Fibroblast of skin of left quadriceps (primary cell): ENCODE results near the gene HCK.

Experiments used
- DNase-seq, 2 experiments: peaks; one replicate each; pipeline ENCODE4 v3.0.0-alpha.2; 2013; ENCODE audit warnings: low read depth in 2 of 2

The HCK gene

GRCh38 chr20:32052090-32052777 is at the start of gene HCK:
HCK (plus strand) TSS chr20:32052242.
- DNase-seq = no peak

- DNase-seq = no peak
These were observed 48.7 kb upstream of the HCK start for GRCh38 chr20:32003325-32003724.

DNA sequence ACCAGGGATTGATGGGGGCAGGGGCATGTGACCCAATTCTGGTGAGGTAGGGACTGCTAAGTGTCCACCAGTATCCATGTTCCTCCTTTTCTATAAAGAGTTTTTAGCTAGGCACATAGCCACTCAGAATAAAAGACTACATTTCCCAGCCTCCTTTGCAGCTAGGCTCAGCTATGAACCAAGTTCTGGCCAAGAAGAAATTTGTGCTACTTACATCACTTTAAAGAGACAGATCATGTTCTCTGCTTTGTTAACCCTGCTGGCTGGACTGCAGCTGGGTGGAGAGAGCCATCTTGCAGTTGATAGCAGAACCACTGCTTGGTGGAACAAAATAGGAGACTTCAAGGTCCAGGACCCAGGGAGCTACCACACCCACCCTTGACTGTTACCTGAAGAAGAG is 47.1 kb upstream of the HCK start:
- no peak for DNase-seq

DNA sequence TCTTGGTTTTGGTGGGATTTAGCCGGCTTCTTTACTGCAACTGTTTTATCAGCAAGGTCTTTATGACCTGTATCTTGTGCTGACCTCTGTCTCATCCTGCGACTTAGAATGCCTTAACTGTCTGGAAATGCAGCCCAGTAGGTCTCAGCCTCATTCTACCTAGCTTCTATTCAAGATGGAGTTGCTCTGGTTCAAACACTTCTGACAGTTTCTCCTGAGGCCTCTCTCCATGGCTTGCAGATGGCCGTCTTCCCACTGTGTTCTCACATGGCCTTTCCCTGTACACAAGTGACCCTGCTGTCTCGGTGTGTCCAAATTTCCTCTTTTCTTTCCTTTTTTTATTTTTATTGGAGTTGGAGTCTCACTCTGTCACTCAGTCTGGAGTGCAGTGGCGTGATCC is 46.0 kb upstream of the HCK start:
- DNase-seq = no peak

DNA sequence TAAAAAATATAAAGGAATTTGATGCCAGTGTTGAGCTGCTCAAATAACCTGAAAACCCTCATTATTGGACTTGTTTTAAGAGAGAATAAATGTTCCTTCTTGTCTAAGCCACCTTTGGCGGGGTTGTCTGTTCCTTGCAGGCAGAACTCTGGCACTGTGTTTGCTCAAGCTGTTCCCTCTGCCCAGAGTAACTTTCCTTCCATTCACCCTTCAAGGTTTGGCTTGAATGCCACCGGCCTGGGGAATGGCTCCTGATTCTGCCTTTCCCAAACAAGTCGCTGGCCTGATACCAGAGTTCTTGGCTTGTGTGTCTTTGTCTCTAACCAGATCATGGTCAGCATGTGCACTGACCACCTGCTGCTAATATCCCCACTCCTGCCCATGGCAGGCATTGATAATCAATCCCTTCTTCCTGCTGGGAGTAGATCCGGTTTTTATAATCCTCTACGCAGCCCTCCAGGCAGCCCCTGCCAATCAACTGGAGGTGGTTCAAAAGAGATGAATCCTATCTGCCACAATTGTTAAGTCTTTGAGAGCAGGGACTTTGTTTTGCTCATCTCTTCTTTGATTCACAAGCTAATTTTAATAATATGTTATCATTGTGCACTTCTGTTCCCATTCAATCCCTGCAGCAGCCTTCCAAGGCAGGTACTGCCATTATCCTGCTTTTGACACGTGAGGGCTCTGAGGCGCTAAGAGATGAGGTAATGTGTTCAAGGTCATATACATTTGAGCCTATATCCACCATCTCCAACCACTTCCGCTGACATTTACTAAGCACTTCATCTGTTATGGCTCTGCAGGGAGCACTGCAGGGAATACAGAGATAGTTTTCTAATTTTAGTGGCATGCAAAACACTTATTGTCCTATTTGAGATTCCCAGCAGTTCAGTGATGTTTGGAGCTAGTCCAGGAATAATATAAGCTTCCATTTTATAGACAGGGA is 44.9 kb upstream of the HCK start:
- no peak for DNase-seq

GRCh38 chr20:32007787-32008616 is 44.0 kb upstream of the HCK start:
- no peak for DNase-seq

DNA sequence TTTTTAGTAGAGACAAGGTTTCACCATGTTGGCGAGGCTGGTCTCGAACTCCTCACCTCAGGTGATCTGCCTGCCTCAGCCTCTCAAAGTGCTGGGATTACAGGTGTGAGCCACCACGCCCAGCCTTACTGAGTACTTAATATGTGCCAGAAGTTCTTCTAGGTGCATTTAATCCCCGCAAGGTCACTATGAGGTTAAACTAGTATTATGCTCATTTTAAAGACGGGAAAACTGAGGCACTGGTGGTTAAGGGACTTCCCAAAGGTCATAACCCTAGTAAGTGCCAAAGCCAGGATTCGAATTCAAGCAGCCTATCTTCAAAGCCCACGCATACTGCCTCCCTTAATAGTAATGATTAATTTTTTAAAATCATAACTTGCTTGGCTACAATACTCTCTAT is 42.5 kb upstream of the HCK start:
- DNase-seq = no peak

DNA sequence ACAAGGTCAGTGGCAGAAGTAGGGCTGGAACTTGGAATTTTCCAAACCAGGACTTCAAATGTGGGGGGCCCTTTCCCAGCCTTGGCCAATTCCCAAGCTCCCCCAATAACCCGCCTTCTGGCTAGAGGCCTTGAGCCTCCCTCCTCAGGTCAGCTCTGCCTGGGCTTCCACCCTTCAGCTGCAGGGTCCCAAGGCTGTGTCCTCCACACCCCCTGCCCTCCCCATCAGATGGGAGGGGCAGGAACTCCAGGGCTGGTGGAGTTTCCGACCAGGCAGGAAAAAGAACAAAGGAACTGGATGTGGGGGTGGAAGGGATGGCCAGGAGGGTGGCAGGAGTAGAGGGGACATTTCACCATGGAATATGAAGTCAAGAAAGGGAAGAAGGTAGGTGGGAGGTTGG is 41.9 kb upstream of the HCK start, which contains the start of gene CCM2L:
Gene CCM2L, plus strand, starts transcription at position 338 of the 400 bp plus-strand sequence. Its CDS starts 17 bp downstream, at position 355.
- DNase-seq = no peak

DNA sequence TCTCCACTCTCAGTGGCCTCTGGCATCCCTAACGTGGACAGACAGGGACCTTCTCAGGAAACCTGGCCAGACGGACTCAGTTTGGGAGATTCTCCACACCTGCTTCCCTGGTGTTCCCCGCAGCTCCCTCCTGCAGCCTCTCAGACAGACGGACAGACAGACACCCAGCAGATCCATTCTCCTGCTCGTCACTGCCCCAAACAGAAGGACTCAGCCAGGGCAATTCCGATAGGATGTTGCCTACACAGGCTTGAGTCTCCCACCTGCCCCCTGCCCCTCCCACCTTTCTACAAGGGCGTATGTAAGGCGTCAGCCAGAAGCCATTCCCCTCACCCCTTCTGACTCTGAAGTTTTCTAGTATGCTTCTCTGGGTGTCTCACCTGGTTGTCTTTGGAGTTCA is 41.4 kb upstream of the HCK start:
- no peak for DNase-seq

GRCh38 chr20:32012159-32012688 is 39.8 kb upstream of the HCK start:
- DNase-seq = no peak

DNA sequence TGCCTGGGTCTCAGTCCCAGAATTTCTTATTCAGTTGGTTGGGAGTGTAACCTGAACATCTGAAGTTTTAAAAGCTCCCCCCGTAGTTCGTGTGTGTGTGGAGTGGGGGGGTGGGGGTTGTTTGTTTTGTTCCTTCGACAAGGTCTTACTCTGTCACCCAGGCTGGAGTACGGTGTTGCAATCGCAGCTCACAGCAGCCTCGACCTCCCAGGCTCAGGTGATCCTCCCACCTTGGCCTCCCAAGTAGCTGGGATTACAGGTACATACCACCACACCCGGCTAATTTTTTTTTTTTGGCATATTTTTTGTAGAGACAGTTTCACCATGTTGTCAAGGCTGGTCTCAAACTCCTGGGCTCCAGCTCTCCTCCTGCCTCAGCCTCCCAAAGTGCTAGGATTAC is 38.7 kb upstream of the HCK start:
- no peak for DNase-seq

DNA sequence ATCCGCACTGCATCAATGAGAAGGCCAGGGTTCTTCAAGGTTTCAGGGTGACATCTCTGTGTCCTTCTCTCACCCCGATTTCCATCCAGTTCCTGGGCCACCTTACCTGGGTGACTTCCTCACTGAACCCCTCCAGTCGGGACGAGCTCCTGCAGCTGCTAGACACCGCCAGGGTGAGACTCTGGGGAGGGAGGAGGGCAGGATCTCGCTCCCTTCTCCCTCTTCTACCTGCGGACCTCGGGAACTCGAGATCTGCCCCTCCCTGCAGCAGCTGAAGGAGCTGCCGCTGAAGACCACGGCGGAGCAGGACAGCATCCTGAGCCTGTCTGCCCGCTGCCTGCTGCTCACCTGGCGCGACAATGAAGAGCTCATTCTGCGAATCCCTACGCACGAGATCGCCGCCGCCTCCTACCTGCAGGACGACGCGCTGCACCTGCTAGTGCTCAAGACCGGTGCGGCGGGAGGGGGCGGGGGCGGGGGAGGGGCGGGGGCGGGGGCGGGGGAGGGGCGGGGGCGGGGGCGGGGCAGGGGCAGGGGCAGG is 34.3 kb upstream of the HCK start:
- no peak for DNase-seq

- DNase-seq = no peak
These were observed 33.5 kb upstream of the HCK start for GRCh38 chr20:32018269-32019155.

DNA sequence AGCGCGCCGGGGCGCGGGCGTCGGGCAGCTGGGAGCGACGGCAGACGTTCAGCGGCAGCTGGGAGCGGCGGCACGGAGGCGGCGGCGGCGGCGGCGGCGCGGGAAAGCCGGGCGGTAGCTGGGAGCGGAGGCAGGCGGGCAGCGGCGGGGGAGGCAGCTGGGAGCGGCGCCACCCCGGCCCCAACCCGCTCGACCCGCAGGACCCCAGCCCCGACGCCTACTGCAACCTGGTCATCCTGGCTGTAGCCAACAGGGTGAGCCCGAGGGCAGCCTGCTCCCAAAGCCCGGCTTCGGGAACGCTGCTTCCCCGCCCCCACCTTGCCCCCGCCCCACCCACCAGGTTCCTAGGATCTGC is 32.9 kb upstream of the HCK start:
- DNase-seq = no peak

GRCh38 chr20:32019563-32020463 is 32.2 kb upstream of the HCK start:
- DNase-seq = no peak

DNA sequence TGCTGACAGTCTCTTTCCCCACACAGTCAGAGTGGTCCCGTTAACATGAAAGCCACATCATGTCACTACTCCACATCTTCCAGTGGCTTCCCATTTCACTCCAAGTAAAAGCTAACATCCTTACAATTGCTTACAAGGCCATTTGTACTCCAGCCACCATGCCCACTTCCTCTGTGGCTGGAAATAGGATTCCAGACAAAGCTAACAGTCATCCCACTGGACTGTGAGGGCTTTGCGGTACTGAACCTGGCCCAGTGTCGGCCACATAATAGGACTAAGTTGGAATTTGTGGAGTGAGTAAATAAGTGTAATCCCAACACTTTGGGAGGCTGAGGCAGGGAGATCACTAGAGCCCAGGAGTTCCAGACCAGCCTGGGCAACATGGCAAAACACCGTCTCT is 31.0 kb upstream of the HCK start:
- DNase-seq = no peak

DNA sequence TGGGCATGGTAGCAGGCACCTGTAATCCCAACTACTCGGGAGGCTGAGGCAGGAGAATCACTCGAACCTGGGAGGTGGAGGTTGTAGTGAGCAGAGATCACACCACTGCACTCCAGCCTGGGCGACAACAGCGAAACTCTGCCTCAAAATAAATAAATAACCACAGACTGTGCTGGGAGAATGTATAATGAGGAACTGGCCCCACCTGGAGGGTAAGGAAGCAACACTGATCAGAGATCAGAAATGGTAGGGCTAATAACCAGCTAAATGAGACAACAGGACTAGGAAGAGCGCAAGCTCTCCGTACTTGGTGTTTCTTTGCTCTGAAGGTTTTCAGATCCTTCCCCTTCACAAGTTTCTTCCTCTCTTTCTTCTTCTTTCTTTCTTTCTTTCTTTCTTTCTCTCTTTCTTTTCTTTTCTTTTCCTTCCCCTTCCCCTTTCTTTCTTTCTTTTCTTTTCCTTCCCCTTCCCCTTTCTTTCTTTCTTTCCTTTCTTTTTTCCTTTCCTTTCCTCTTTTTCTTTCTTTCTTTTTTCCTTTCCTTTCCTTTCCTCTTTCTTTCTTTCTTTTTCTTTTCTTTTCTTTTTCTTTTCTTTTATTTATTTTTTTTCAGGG is 27.3 kb upstream of the HCK start:
- DNase-seq = no peak

DNA sequence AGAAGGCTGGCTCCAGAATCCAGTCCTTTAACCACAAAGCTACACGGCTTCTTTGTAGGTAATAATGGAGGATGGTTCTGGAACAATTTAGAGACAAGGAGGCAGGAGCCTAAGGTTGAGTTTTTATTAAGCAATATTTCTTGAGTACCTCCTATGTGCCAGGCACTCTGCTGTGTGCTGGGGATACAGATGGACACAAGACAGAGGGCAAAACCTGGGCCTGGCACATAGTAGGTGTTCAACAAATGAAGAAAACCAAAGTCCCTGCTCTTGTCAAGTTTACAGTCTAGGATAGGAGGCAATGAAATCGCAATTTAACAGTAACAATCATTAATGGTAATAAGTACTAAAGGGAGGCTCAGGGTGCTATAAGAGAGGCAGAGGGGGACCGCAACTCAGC is 24.4 kb upstream of the HCK start:
- DNase-seq = no peak
